MM.1S (cell line): Measurements from ENCODE around the gene TMEM26.

Experiments used
- EZH2 ChIP-seq: fragments of 300-600 bp; sonication (generic); optimal IDR thresholded peaks from 2 replicates; pipeline ENCODE3; 2017; ENCODE audit warnings: low read depth, mild to moderate bottlenecking, antibody characterized with exemption, low read length, mixed read lengths
- TF ChIP-seq, protein P1 (sequence below): fragments of 300-600 bp; sonication (generic); IDR thresholded peaks from 2 replicates; pipeline ENCODE4 v1.5.1; 2016; ENCODE audit warnings: antibody characterized with exemption, low read length, mixed read lengths

DNA sequence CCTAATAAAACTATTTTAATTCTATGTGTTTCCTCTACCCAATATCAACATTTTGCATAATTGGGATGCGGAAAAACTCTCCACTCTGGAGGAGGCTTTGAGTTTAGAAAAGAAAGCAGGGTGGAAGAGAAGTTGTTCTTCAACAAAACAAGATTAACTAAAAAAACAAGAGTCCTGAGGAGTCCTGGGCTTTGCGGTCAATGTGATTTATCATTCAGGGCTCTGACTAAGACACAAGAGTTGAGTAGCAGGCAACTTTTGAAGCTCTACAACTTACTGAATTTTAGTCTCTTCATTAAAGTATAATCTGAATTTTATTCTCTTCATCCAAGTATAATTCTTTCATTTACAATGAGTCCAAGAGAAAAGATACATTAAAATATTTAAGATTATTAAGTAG, 18.3 kb upstream of the TMEM26 start:
- TF ChIP-seq, protein P1, sequence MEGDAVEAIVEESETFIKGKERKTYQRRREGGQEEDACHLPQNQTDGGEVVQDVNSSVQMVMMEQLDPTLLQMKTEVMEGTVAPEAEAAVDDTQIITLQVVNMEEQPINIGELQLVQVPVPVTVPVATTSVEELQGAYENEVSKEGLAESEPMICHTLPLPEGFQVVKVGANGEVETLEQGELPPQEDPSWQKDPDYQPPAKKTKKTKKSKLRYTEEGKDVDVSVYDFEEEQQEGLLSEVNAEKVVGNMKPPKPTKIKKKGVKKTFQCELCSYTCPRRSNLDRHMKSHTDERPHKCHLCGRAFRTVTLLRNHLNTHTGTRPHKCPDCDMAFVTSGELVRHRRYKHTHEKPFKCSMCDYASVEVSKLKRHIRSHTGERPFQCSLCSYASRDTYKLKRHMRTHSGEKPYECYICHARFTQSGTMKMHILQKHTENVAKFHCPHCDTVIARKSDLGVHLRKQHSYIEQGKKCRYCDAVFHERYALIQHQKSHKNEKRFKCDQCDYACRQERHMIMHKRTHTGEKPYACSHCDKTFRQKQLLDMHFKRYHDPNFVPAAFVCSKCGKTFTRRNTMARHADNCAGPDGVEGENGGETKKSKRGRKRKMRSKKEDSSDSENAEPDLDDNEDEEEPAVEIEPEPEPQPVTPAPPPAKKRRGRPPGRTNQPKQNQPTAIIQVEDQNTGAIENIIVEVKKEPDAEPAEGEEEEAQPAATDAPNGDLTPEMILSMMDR: no peak
- no peak for TF ChIP-seq EZH2
